SK-N-MC (cell line): ENCODE measurements around the gene AOAH.

Source experiments
- EZH2 ChIP-seq: fragments of 200-600 bp; sonication (generic); IDR thresholded peaks from one replicate; pipeline ENCODE4 v1.6.1; 2017; ENCODE audit warnings: antibody characterized with exemption
- POLR2AphosphoS5 ChIP-seq: IDR thresholded peaks from 2 replicates; pipeline ENCODE4 v1.6.1; 2012; ENCODE audit warnings: mild to moderate bottlenecking, low read depth, low read length, borderline replicate concordance

GRCh38 chr7:36638140-36638539, 86.2 kb downstream of the AOAH start:
- TF ChIP-seq POLR2AphosphoS5 (no peak), EZH2 (no peak)
